Stomach smooth muscle (tissue), 2 donors: Measurements from ENCODE around the gene PLAC9.

Source experiments
- H3K27ac ChIP-seq: one replicate; pipeline ENCODE4 v1.7.0; 2013; ENCODE audit warnings: mild to moderate bottlenecking, low read length, inconsistent platforms
- H3K27me3 ChIP-seq, 2 donors: one replicate each; pipeline ENCODE4 v1.7.0; 2013; ENCODE audit warnings: low read length in 2 of 2; ENCODE audit not compliant: insufficient read depth in 2 of 2, control insufficient read depth in 1 of 2
- H3K36me3 ChIP-seq, 2 donors: one replicate each; pipeline ENCODE4 v1.7.0; 2013; ENCODE audit warnings: low read length in 2 of 2; ENCODE audit not compliant: control insufficient read depth in 2 of 2, insufficient read depth in 2 of 2
- H3K4me1 ChIP-seq: one replicate; pipeline ENCODE4 v1.7.0; 2013; ENCODE audit warnings: low read length; ENCODE audit not compliant: control insufficient read depth, insufficient read depth
- H3K4me3 ChIP-seq, 2 donors: one replicate each; pipeline ENCODE4 v1.7.0; 2013; ENCODE audit warnings: low read length in 2 of 2
- H3K9ac ChIP-seq, 2 donors: one replicate each; pipeline ENCODE4 v1.7.0; 2013; ENCODE audit warnings: low read length in 2 of 2, mild to moderate bottlenecking in 1 of 2
- H3K9me3 ChIP-seq, 2 donors: one replicate each; pipeline ENCODE4 v1.7.0; 2013; ENCODE audit warnings: low read length in 2 of 2; ENCODE audit not compliant: control insufficient read depth in 2 of 2
- donor health status: healthy.
- donor health status: Pancreatic carcinoma.

PLAC9 gene

DNA sequence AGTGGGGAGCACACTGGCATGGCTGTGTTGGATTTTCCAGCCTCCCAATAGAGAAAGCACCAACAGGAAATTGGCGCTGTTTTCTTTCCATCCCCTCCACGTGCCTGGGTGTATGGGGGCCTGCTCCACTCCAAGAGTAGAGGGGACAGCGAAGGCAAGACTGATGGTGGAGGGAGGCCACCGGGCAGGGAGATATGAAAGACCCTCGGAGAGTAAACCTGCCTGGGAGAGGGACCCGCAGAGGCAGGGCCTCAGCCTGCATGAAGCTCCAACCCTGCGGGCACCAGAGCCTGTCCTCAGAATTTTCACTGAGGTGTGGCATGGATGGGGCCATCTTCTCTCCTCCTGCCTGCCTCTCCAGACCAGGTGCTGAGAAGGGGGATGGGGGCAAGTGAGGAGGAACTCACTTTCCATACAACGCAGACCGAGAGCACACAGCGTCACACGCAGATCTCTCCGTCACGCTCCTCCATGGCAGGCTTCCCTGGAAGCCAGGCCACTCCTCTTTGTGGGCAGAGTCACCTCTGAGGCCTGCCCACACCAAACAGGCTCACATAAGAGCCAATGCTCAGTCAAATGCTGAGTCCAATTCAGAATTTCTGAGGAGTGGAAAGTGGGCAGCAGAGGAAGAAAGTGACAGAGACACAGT lies 54.0 kb downstream of the PLAC9 start:
- no peaks in the 10 kb centered on the region for H3K36me3 ChIP-seq
- no peak overlapping the region for H3K4me3 ChIP-seq
- H3K4me1 ChIP-seq = peaks cover 47% of the 10 kb centered on the region
- H3K9me3 ChIP-seq = no peaks in the 10 kb centered on the region
- H3K27me3 ChIP-seq = no peaks in the 10 kb centered on the region
- no peak overlapping the region for H3K27ac ChIP-seq
- H3K9ac ChIP-seq = no peak overlapping the region

GRCh38 chr10:80187060-80187459 lies 54.5 kb downstream of the PLAC9 start:
- H3K4me1 ChIP-seq = peaks cover 47% of the 10 kb centered on the region
- no peak overlapping the region for H3K27ac ChIP-seq
- H3K27me3 ChIP-seq = no peaks in the 10 kb centered on the region
- no peak overlapping the region for H3K4me3 ChIP-seq
- H3K9ac ChIP-seq = no peak overlapping the region
- H3K9me3 ChIP-seq = no peaks in the 10 kb centered on the region
- no peaks in the 10 kb centered on the region for H3K36me3 ChIP-seq

GRCh38 chr10:80187465-80188409 lies 55.2 kb downstream of the PLAC9 start:
- H3K27ac ChIP-seq = no peak overlapping the region
- H3K4me1 ChIP-seq = peaks cover 47% of the 10 kb centered on the region
- no peaks in the 10 kb centered on the region for H3K27me3 ChIP-seq
- H3K36me3 ChIP-seq = no peaks in the 10 kb centered on the region
- H3K4me3 ChIP-seq = no peak overlapping the region
- no peaks in the 10 kb centered on the region for H3K9me3 ChIP-seq
- no peak overlapping the region for H3K9ac ChIP-seq

- Histone ChIP-seq H3K4me3 (no peak overlapping the region), H3K27ac (no peak overlapping the region), H3K9me3 (no peaks in the 10 kb centered on the region), H3K9ac (no peak overlapping the region), H3K27me3 (no peaks in the 10 kb centered on the region), H3K4me1 (peaks cover 38% of the 10 kb centered on the region), H3K36me3 (no peaks in the 10 kb centered on the region)
Observed at GRCh38 chr10:80188713-80189112, 56.2 kb downstream of the PLAC9 start.

DNA sequence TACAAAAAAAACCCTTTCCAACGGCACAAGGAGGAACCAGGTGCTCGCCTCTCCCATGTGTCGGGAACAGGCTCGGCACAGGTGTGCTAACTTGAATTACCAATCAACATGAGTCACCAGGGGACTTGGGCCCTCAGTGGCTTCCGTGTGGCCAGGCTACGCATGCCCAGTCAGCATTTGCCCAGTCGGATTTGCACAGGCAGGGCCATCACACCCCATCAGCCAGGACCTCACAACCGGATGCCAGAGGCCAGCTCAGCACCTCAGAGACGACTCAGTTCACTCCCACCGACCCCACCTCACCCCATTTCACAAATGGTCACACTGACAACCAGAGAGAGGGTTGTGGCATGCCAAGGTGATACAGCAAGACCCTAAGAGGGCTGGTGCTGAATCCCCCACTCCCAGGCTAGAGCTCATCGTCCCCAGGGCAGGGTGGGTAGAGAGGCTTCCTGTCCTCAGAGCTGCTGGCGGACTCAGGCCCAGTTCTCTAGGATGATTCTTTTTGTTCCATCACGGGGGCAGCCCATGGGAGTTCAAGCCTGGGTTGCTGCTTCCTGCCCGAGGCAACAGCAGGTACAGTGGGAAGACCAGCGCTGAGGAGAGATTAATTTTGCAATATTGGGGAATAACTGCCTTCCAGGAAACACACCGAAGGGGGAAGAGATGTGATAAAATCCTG lies 59.2 kb downstream of the PLAC9 start:
- Histone ChIP-seq H3K4me3 (no peak overlapping the region), H3K9me3 (no peaks in the 10 kb centered on the region), H3K27me3 (no peaks in the 10 kb centered on the region), H3K27ac (no peak overlapping the region), H3K36me3 (peaks cover 0 to 2% of the 10 kb centered on the region in 2 donors), H3K9ac (no peak overlapping the region), H3K4me1 (peaks cover 38% of the 10 kb centered on the region)

DNA sequence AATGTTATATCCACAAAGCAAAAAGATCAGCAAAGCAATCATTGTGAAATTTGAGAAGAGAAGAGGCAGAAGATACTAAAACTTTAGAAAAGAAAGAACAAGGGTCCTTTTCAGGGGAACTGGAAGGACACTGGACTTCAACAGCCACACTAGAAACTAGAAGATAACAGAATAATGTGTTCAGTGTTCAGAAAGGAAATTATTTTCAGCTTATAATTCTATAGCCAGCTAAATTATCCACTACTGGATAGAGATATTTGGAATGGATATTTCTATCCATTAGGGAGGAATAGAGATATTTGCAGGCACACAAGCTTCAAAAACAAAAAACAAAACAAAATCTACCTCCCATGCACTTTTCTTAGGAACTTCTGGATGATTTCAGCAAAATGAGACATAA lies 60.0 kb downstream of the PLAC9 start:
- no peaks in the 10 kb centered on the region for H3K9me3 ChIP-seq
- H3K27me3 ChIP-seq = no peaks in the 10 kb centered on the region
- H3K27ac ChIP-seq = no peak overlapping the region
- no peak overlapping the region for H3K4me3 ChIP-seq
- peaks cover 39% of the 10 kb centered on the region for H3K4me1 ChIP-seq
- H3K36me3 ChIP-seq = peaks cover 0 to 2% of the 10 kb centered on the region in 2 donors
- H3K9ac ChIP-seq = no peak overlapping the region

GRCh38 chr10:80194373-80195045 lies 62.0 kb downstream of the PLAC9 start:
- no peaks in the 10 kb centered on the region for H3K9me3 ChIP-seq
- H3K27ac ChIP-seq = no peak overlapping the region
- H3K9ac ChIP-seq = no peak overlapping the region
- H3K4me1 ChIP-seq = peaks cover 31% of the 10 kb centered on the region
- H3K4me3 ChIP-seq = no peak overlapping the region
- H3K27me3 ChIP-seq = no peaks in the 10 kb centered on the region
- peaks cover 0 to 2% of the 10 kb centered on the region in 2 donors for H3K36me3 ChIP-seq
